ENCODE results near the gene TM4SF20.

TM4SF20 gene

DNA sequence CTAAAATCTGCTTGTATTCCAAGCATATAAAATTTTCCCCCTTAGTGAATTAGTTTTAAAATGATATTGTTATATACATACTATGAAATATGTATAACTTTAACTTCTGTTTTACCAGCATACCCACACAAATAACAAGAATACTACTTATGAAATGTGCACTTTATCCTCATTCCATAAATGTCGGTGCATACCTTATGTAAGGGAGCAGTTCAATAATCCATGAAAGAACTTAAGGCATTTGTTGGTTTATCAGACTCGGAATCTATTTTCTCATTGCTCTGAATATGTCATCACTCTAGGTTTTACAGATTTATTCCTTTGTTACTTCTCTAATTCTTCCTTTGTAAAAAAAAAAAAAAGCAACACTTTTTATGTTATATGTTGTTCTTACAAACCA, 66.5 kb downstream of the TM4SF20 start:
- DNase-seq, result no peak
